ENCODE results near the gene PDF. TPM values are rescaled to one million over a fixed set of nuclear protein-coding genes. Genes with fewer than 3 reads are reported as not detected.

Gene PDF
- polyA plus RNA-seq, 1 experiment, result 4.0 TPM

DNA sequence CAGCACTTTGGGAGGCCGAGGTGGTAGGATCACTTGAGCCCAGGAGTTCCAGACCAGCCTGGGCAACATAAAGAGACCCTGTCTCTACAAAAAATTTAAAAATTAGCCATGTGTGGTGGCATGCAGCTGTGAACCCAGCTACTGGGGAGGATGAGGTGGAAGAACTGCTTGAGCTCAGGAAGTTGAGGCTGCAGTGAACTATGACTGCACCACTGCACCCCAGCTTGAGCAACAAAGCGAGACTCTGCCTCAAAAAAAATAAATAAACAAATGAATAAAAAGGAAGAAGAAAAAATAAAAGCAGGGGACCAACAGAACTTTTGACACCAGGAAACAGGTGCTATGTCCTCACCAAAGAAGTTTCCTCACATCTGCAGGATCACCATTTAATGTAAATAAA lies 41.2 kb upstream of the PDF start:
- CTCF ChIA-PET, result no interaction called here
- TF ChIP-seq, protein P1, sequence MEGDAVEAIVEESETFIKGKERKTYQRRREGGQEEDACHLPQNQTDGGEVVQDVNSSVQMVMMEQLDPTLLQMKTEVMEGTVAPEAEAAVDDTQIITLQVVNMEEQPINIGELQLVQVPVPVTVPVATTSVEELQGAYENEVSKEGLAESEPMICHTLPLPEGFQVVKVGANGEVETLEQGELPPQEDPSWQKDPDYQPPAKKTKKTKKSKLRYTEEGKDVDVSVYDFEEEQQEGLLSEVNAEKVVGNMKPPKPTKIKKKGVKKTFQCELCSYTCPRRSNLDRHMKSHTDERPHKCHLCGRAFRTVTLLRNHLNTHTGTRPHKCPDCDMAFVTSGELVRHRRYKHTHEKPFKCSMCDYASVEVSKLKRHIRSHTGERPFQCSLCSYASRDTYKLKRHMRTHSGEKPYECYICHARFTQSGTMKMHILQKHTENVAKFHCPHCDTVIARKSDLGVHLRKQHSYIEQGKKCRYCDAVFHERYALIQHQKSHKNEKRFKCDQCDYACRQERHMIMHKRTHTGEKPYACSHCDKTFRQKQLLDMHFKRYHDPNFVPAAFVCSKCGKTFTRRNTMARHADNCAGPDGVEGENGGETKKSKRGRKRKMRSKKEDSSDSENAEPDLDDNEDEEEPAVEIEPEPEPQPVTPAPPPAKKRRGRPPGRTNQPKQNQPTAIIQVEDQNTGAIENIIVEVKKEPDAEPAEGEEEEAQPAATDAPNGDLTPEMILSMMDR (IDR thresholded peaks at IDR 0.05; ENCODE audit: insufficient read depth, low read depth, low read length), result no peak
- H3K4me3 ChIP-seq (ENCODE audit: low read depth, low read length), result no peak overlapping the region
- no peaks in the 10 kb centered on the region for H3K27me3 ChIP-seq (ENCODE audit: control insufficient read depth, insufficient read depth, low read length)
- POLR2A ChIA-PET, result no interaction called here
- peaks cover 15% of the 10 kb centered on the region for H3K36me3 ChIP-seq (ENCODE audit: control insufficient read depth, insufficient read depth, low read length)
- DNase-seq (ENCODE audit: low read depth), result no peak

DNA sequence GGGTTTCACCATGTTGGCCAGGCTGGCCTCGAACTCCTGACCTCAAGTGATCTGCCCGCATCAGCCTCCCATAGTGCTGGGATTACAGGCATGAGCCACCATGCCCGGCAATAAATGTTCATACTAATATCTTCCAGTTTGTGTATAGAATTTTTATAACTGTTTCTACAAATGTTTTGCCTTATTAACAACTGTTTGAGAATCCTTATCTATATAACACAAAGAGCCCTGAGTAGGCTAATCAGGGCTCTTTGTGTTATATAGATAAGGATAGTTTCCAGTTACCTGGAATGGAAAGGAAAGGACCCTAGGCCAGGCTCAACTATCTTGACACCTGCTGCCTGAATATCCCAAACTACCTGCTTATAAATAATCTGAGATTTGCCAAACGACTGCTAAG lies 38.5 kb upstream of the PDF start:
- H3K36me3 ChIP-seq (ENCODE audit: control insufficient read depth, insufficient read depth, low read length), result peaks cover 24% of the 10 kb centered on the region
- H3K27me3 ChIP-seq (ENCODE audit: control insufficient read depth, insufficient read depth, low read length), result no peaks in the 10 kb centered on the region
- TF ChIP-seq, protein P1 (IDR thresholded peaks at IDR 0.05; ENCODE audit: insufficient read depth, low read depth, low read length), result no peak
- CTCF ChIA-PET, result interaction anchor here (1.4 kb wide), 1 partner anchor 16 kb away, joined by 3 read pairs; no protein-coding TSS in a partner anchor
- DNase-seq (ENCODE audit: low read depth), result no peak
- POLR2A ChIA-PET, result no interaction called here
- no peak overlapping the region for H3K4me3 ChIP-seq (ENCODE audit: low read depth, low read length)

DNA sequence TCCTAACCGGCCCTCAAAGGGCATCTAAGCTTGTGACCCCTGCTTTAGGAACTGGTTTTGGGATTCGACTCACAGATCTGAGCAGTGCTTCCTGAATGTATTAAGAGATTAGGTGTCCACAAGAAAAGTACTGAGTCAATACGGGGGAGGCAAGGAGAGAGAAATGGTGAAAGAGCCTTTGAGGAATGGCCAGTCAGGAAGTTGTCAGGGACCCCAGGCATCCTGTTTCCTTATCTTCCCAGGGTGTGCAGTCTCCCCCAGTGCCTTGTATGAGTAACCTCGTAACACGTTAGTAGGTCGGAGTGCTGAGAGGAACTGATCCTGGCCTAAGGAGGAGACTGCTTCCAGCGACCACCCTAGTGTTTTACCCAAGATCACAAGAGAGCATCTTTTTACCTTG lies 37.6 kb upstream of the PDF start:
- H3K36me3 ChIP-seq (ENCODE audit: control insufficient read depth, insufficient read depth, low read length), result peaks cover 24% of the 10 kb centered on the region
- H3K27me3 ChIP-seq (ENCODE audit: control insufficient read depth, insufficient read depth, low read length), result no peaks in the 10 kb centered on the region
- no peak overlapping the region for H3K4me3 ChIP-seq (ENCODE audit: low read depth, low read length)
- ChIA-PET CTCF (interaction anchor here (1.4 kb wide), 1 partner anchor 17 kb away, joined by 3 read pairs; no protein-coding TSS in a partner anchor), POLR2A (no interaction called here)
- DNase-seq (ENCODE audit: low read depth), result no peak
- TF ChIP-seq, protein P1 (IDR thresholded peaks at IDR 0.05; ENCODE audit: insufficient read depth, low read depth, low read length), result no peak

DNA sequence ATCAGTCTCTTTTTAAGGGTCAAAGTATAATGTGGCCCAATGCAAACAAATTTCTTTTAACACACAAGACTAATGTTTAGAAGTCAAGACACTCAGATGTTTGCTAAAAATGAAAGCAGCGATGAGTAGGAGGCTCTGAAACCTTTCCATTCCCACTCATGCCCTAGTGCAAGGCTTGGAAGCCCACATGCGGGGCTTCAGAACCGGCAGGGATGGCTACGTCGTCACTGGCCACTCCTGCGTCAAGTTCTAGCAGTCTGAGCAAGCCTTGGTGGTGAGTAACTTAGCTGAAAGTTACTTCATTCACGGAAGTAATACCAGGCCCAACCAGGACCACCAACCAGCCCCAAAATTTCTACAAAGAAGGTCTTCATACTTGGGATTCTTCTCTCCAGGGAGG lies 36.0 kb upstream of the PDF start:
- POLR2A ChIA-PET, result no interaction called here
- TF ChIP-seq, protein P1 (IDR thresholded peaks at IDR 0.05; ENCODE audit: insufficient read depth, low read depth, low read length), result no peak
- CTCF ChIA-PET, result no interaction called here
- H3K4me3 ChIP-seq (ENCODE audit: low read depth, low read length), result no peak overlapping the region
- DNase-seq (ENCODE audit: low read depth), result no peak
- no peaks in the 10 kb centered on the region for H3K27me3 ChIP-seq (ENCODE audit: control insufficient read depth, insufficient read depth, low read length)
- H3K36me3 ChIP-seq (ENCODE audit: control insufficient read depth, insufficient read depth, low read length), result peaks cover 20% of the 10 kb centered on the region

DNA sequence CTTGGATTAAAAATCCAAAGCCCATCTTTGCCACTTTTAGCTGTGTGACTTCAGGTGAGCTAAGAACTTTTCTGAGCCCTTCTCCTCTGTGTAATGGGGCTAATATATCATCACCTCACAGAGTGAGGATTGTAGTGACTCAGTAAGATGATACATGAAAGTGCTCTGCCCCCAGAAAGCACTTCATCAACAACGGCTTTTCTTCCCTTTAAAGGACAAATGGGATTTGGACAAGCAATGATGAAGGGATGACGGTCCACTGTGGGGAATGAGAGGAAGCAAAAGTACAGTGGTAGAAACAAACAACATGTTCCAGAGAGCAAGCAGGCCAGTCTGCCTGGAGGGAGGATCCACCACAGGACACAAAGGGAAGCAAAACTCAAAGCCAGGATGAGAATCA lies 35.5 kb upstream of the PDF start:
- CTCF ChIA-PET, result no interaction called here
- Histone ChIP-seq H3K36me3 (ENCODE audit: control insufficient read depth, insufficient read depth, low read length) (peaks cover 20% of the 10 kb centered on the region), H3K27me3 (ENCODE audit: control insufficient read depth, insufficient read depth, low read length) (no peaks in the 10 kb centered on the region), H3K4me3 (ENCODE audit: low read depth, low read length) (no peak overlapping the region)
- TF ChIP-seq, protein P1 (IDR thresholded peaks at IDR 0.05; ENCODE audit: insufficient read depth, low read depth, low read length), result no peak
- DNase-seq (ENCODE audit: low read depth), result no peak
- POLR2A ChIA-PET, result no interaction called here

All from BJ (cell line).